GM18498 (cell line): ENCODE data around the gene ULK1.

Experiments
- ATAC-seq: cut with Tn5 transposase; IDR thresholded peaks from one replicate; pipeline ENCODE4 v1.9.1; 2021; ENCODE audit warnings: mild to moderate bottlenecking, moderate library complexity; ENCODE audit not compliant: unreplicated experiment

ULK1 gene

GRCh38 chr12:131894313-131894860 is at the start of gene ULK1:
ULK1 (plus strand) TSS chr12:131894622; CDS start chr12:131895002, 380 bp downstream.
- ATAC-seq = peak; percentile 83

DNA sequence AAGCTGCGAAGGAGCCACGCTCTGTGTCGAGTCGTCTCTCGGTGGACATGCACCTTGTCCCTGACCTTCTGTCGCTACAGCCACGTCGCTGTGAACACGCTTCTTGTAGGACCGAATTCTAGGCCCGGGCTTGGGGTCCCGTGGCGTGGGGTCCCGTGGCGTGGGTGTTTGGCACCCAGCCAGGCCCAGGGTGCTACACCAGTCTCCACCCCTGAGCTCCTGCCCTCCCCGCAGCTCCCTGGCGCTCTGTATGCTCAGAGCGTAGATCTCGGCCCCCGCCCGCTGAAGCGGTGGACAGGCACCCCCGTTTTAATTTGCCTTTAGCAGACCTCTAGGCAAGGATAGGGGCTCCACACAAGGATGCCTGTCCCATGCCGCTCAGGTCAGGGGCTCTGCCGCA is 49.8 kb upstream of the ULK1 start:
- no peak for ATAC-seq

DNA sequence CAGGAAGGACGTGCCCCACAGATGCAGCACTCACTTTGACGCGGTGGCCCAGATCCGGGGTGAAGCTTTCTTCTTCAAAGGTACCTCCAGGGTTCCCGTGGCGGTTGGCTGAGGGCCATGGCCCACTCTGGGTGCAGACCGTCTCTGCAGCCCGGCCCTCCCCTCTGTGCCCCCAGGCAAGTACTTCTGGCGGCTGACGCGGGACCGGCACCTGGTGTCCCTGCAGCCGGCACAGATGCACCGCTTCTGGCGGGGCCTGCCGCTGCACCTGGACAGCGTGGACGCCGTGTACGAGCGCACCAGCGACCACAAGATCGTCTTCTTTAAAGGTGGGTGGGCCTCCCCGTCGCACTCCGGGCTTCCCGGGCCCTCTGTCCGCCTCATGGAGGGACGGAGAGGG is 49.3 kb upstream of the ULK1 start:
- ATAC-seq = no peak

- no peak for ATAC-seq
Observed at GRCh38 chr12:131847456-131847855, 47.0 kb upstream of the ULK1 start.

- no peak for ATAC-seq
Observed at GRCh38 chr12:131848753-131849152, 45.7 kb upstream of the ULK1 start.

DNA sequence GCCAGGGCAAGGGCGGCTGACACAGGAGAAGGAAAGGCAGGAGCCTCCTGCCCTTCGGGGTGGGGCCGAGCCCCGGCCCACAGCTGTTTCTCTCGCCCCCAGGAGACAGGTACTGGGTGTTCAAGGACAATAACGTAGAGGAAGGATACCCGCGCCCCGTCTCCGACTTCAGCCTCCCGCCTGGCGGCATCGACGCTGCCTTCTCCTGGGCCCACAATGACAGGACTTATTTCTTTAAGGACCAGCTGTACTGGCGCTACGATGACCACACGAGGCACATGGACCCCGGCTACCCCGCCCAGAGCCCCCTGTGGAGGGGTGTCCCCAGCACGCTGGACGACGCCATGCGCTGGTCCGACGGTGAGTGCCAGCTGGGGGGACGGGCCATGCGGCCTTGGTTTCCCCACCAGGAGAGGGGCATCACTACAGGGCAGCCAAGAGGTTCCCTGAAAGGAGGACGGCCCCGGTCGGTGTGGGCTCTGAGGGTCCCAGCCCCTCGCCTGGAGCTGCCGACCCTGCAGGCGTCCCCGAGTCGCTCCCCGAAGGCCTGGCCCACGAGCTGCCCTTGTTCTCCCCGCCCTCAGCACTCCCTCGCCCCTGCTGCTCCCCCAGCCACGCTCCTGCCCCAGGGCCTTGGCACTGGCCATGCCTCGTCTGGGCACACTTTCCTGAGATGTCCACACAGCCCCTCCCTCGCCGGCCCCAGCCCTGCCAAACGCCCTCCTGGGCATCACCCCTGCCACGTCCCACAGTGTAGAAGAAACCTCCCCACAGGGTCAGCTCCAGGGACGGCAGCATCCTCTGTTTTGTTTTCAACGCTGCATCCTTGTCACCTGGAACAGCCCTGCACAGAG is 44.5 kb upstream of the ULK1 start:
- ATAC-seq = no peak

DNA sequence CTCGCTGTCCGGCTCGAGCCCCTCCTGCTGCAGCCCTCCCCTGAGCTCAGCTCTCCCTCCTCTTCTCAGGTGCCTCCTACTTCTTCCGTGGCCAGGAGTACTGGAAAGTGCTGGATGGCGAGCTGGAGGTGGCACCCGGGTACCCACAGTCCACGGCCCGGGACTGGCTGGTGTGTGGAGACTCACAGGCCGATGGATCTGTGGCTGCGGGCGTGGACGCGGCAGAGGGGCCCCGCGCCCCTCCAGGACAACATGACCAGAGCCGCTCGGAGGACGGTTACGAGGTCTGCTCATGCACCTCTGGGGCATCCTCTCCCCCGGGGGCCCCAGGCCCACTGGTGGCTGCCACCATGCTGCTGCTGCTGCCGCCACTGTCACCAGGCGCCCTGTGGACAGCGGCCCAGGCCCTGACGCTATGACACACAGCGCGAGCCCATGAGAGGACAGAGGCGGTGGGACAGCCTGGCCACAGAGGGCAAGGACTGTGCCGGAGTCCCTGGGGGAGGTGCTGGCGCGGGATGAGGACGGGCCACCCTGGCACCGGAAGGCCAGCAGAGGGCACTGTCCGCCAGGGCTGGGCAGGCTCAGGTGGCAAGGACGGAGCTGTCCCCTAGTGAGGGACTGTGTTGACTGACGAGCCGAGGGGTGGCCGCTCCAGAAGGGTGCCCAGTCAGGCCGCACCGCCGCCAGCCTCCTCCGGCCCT is 43.4 kb upstream of the ULK1 start:
- no peak for ATAC-seq

- no peak for ATAC-seq
Observed at GRCh38 chr12:131851741-131852550, 42.5 kb upstream of the ULK1 start.

DNA sequence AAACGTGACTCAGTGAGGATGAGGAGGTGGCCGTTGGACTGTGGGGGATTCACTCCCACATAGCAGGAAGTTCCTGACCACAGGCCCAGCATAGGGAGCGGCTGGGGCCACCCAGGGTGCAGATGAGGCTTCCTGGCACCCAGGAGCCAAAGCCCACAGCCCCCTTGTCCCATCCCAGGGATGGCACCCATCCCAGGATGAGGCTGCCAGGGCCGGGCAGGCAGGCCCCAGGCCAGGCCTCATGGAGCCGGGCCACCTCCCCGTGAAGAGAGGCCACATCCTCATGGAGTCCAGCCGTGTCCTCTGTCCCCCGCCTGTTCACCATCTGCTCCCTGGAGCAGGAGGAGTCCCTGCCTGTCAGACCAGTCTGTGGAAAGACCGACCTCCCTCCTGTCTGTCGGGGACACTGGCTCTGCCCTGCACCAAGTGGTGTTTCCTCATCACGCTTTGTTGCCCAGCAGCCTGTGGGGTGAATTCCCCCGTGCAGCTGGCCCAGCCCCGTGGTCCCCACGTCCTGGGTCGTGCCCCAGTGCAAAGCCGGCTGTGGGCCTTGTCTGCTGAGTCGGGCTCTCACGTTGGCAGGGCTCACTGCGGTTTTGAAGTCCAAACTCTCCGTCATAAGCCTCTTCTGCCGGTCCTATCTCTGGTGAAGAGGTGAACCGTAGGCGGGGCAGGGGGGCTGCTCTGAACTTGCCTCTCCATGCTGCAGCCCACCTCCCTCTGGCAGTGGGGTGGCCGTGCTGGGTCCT is 41.7 kb upstream of the ULK1 start:
- no peak for ATAC-seq

DNA sequence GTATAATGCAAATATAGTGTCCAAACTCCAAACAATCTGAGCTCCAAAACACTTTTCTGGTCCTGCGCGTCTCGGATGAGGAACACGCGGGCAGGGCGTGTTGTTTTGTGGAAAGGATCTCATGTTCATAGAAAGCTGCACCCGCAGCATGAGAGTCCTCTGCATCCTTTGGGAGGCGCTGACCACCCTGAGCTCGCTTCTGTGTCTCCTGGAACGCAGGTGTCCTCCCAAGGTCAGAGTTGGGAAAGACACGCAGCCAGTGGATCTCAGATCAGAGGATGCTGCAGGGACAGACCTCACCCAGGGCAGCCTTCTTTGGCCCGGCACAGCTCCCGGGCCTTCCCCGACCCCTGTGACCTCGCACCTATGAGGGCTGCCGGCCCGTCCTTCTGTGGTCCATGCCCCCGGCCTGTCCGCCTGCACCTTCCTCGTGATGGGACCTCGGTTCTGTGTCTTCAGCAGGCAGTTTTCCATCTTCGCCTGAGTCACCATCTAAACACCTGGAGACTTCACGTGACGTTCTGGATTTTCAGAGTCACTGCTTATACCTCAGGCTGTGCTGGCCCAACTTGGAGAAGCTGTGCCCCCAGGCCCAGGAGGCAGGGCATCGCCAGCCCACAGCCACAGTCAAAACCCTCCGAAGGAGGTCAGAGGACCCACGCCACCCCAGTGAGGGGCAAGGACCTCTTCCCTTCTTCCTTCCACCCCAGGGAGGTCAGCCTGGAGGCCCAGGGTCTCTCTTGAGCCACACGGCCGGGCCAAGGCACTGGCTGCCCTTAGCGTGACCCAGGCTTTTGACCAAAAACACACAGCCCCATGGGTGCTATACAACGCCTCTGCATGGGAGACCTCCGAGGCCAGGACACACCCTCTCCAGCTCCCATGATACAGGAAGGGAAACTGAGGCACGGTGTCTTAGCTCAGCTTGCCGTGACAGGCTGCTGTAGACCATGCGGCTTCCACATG is 40.3 kb upstream of the ULK1 start:
- ATAC-seq = no peak

- no peak for ATAC-seq
Observed at GRCh38 chr12:131854861-131855476, 39.5 kb upstream of the ULK1 start.

GRCh38 chr12:131855521-131856142 is 38.8 kb upstream of the ULK1 start:
- no peak for ATAC-seq

GRCh38 chr12:131856366-131857097 is 37.9 kb upstream of the ULK1 start:
- no peak for ATAC-seq

GRCh38 chr12:131857908-131858850 is 36.2 kb upstream of the ULK1 start:
- no peak for ATAC-seq

DNA sequence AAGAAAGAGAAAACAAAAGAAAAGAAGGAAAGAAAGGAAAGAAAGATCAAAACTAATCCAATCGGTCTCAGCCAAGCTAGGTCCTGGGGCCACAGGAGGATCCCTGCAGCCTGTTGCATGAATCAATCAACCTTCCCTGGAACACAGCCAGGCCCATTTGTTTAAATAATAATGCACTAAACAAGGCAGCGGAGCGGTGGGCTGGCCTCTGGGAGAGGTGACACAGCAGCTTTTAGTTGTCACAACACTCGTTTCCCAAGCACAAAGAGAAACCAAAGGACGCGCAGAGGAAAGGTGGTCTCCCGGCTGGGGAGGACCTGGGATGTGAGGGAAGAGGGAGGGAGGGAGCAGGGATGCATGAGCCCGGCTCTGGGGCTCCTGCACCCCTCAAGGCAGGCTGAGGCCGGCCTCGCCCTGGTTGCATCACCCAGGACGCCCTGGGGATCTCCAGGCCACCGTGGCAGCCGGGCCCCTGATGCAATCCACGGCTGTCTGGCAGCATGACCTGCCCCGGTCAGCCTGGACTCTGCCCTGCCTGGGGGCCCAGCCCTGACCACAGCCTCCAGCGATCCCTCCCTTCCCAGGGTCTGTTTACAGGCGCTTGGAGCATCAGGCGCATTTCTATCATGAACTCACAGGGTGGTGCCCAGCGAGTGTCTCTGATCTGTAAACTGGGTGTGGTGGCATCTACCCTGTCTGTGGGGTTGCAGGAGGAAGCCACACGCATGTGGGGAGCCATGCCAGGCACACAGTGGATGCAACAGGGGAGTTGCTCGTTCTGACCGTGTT is 33.8 kb upstream of the ULK1 start:
- ATAC-seq = no peak
